ENCODE measurements around the gene RNU6-1. TPM values are rescaled to one million over a fixed set of nuclear protein-coding genes. Genes with fewer than 3 reads are reported as not detected.

Gene RNU6-1
- total RNA-seq, 1 experiment from 2014 or later, result not detected

DNA sequence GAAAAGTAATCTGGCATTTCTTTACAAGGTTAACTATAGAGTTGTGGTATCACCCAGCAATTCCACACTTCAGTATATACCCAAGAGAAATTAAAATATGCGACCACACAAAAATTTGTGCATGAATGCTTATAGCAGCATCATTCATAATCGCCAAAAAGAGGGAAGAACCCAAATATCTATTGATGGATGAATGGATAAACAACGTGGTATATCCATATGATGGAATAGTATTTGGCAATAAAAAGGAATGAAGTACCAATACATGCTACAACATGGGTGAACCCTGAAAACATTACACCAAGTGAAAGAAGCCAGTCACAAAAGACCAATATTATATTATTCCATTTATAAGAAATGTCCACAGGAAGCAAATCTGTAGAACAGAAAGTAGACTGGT lies 23.2 kb downstream of the RNU6-1 start:
- CTCF ChIA-PET, result no interaction called here
- Mint-ChIP-seq H3K36me3 (peaks cover 4% of the 10 kb centered on the region), H3K4me3 (no peak overlapping the region), H3K27ac (no peak overlapping the region), H3K27me3 (ENCODE audit: low read depth) (peaks cover 62% of the 10 kb centered on the region), H3K4me1 (peaks cover 31% of the 10 kb centered on the region), H3K9me3 (peaks cover 13% of the 10 kb centered on the region)
- ATAC-seq, result no peak
- POLR2A ChIA-PET, result no interaction called here
- no peak for DNase-seq (ENCODE audit: low spot score)
- TF ChIP-seq ATF1 (CRISPR knock-in tag; IDR thresholded peaks at IDR 0.05), result no peak
- TF ChIP-seq, protein P1, sequence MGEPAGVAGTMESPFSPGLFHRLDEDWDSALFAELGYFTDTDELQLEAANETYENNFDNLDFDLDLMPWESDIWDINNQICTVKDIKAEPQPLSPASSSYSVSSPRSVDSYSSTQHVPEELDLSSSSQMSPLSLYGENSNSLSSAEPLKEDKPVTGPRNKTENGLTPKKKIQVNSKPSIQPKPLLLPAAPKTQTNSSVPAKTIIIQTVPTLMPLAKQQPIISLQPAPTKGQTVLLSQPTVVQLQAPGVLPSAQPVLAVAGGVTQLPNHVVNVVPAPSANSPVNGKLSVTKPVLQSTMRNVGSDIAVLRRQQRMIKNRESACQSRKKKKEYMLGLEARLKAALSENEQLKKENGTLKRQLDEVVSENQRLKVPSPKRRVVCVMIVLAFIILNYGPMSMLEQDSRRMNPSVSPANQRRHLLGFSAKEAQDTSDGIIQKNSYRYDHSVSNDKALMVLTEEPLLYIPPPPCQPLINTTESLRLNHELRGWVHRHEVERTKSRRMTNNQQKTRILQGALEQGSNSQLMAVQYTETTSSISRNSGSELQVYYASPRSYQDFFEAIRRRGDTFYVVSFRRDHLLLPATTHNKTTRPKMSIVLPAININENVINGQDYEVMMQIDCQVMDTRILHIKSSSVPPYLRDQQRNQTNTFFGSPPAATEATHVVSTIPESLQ (CRISPR knock-in tag; IDR thresholded peaks at IDR 0.05), result no peak
- TF ChIP-seq NFATC4 (CRISPR knock-in tag; IDR thresholded peaks at IDR 0.05), result no peak
- TF ChIP-seq, protein P2, sequence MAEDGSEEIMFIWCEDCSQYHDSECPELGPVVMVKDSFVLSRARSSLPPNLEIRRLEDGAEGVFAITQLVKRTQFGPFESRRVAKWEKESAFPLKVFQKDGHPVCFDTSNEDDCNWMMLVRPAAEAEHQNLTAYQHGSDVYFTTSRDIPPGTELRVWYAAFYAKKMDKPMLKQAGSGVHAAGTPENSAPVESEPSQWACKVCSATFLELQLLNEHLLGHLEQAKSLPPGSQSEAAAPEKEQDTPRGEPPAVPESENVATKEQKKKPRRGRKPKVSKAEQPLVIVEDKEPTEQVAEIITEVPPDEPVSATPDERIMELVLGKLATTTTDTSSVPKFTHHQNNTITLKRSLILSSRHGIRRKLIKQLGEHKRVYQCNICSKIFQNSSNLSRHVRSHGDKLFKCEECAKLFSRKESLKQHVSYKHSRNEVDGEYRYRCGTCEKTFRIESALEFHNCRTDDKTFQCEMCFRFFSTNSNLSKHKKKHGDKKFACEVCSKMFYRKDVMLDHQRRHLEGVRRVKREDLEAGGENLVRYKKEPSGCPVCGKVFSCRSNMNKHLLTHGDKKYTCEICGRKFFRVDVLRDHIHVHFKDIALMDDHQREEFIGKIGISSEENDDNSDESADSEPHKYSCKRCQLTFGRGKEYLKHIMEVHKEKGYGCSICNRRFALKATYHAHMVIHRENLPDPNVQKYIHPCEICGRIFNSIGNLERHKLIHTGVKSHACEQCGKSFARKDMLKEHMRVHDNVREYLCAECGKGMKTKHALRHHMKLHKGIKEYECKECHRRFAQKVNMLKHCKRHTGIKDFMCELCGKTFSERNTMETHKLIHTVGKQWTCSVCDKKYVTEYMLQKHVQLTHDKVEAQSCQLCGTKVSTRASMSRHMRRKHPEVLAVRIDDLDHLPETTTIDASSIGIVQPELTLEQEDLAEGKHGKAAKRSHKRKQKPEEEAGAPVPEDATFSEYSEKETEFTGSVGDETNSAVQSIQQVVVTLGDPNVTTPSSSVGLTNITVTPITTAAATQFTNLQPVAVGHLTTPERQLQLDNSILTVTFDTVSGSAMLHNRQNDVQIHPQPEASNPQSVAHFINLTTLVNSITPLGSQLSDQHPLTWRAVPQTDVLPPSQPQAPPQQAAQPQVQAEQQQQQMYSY (CRISPR knock-in tag; IDR thresholded peaks at IDR 0.05), result no peak
- TF ChIP-seq NFYB (CRISPR knock-in tag; conservative IDR thresholded peaks at IDR 0.05; ENCODE audit: low read depth), result no peak
- TF ChIP-seq TEAD4 (CRISPR knock-in tag; IDR thresholded peaks at IDR 0.05), result no peak
- TF ChIP-seq, protein P3, sequence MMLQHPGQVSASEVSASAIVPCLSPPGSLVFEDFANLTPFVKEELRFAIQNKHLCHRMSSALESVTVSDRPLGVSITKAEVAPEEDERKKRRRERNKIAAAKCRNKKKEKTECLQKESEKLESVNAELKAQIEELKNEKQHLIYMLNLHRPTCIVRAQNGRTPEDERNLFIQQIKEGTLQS (CRISPR knock-in tag; conservative IDR thresholded peaks at IDR 0.05), result no peak
- TF ChIP-seq HMGA2 (CRISPR knock-in tag; IDR thresholded peaks at IDR 0.05), result no peak
- no peak for TF ChIP-seq ZNF121 (CRISPR knock-in tag; IDR thresholded peaks at IDR 0.05)
- TF ChIP-seq, protein P4, sequence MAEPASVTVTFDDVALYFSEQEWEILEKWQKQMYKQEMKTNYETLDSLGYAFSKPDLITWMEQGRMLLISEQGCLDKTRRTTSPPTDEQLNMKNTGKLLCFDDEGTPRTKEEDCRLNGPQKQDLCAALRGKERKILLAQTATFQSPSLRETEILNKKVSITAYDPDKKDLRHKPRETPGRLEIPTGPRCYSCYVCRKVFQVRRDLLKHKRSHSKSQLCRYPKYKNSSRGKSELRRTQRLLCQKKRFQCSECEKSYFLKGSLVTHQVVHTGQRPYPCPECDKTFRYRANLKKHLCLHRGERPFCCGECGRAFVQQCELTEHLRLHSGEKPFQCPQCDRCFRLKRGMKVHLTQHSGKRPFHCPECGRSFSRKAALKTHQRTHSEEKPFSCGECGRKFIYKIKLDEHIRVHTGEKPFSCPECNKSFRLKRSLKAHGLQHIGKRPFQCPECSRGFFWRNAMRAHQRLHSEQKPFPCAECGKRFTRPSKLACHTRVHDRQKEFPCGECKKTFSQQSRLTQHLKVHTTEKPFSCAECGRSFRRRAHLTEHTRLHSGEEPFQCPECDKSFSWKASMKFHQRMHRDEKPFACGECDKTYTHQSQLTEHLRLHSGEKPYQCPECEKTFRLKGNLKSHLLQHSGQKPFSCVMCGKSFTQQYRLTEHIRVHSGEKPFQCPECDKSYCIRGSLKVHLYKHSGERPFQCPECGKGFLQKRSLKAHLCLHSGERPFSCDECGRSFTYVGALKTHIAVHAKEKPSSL (CRISPR knock-in tag; conservative IDR thresholded peaks at IDR 0.05), result no peak
- TF ChIP-seq TEAD1 (CRISPR knock-in tag; IDR thresholded peaks at IDR 0.05), result no peak
- TF ChIP-seq ZNF396 (CRISPR knock-in tag; IDR thresholded peaks at IDR 0.05; ENCODE audit: borderline replicate concordance), result no peak
- TF ChIP-seq ZNF423 (CRISPR knock-in tag; IDR thresholded peaks at IDR 0.05), result no peak
- TF ChIP-seq IRF2 (CRISPR knock-in tag; IDR thresholded peaks at IDR 0.05; ENCODE audit: borderline replicate concordance, low read depth), result no peak
- no peak for TF ChIP-seq SP1 (CRISPR knock-in tag; conservative IDR thresholded peaks at IDR 0.05)
- TF ChIP-seq, protein P5, sequence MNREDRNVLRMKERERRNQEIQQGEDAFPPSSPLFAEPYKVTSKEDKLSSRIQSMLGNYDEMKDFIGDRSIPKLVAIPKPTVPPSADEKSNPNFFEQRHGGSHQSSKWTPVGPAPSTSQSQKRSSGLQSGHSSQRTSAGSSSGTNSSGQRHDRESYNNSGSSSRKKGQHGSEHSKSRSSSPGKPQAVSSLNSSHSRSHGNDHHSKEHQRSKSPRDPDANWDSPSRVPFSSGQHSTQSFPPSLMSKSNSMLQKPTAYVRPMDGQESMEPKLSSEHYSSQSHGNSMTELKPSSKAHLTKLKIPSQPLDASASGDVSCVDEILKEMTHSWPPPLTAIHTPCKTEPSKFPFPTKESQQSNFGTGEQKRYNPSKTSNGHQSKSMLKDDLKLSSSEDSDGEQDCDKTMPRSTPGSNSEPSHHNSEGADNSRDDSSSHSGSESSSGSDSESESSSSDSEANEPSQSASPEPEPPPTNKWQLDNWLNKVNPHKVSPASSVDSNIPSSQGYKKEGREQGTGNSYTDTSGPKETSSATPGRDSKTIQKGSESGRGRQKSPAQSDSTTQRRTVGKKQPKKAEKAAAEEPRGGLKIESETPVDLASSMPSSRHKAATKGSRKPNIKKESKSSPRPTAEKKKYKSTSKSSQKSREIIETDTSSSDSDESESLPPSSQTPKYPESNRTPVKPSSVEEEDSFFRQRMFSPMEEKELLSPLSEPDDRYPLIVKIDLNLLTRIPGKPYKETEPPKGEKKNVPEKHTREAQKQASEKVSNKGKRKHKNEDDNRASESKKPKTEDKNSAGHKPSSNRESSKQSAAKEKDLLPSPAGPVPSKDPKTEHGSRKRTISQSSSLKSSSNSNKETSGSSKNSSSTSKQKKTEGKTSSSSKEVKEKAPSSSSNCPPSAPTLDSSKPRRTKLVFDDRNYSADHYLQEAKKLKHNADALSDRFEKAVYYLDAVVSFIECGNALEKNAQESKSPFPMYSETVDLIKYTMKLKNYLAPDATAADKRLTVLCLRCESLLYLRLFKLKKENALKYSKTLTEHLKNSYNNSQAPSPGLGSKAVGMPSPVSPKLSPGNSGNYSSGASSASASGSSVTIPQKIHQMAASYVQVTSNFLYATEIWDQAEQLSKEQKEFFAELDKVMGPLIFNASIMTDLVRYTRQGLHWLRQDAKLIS (CRISPR knock-in tag; IDR thresholded peaks at IDR 0.05; ENCODE audit: borderline replicate concordance), result no peak
- TF ChIP-seq ZNF232 (CRISPR knock-in tag; IDR thresholded peaks at IDR 0.05), result no peak
- TF ChIP-seq, protein P6, sequence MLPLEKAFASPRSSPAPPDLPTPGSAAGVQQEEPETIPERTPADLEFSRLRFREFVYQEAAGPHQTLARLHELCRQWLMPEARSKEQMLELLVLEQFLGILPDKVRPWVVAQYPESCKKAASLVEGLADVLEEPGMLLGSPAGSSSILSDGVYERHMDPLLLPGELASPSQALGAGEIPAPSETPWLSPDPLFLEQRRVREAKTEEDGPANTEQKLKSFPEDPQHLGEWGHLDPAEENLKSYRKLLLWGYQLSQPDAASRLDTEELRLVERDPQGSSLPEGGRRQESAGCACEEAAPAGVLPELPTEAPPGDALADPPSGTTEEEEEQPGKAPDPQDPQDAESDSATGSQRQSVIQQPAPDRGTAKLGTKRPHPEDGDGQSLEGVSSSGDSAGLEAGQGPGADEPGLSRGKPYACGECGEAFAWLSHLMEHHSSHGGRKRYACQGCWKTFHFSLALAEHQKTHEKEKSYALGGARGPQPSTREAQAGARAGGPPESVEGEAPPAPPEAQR (CRISPR knock-in tag; IDR thresholded peaks at IDR 0.05), result no peak
- TF ChIP-seq NFE2L1 (CRISPR knock-in tag; IDR thresholded peaks at IDR 0.05), result no peak
- no peak for TF ChIP-seq ZNF263 (CRISPR knock-in tag; IDR thresholded peaks at IDR 0.05; ENCODE audit: low read depth)
